ENCODE results near the gene ZNF805.
"Not testable (repeated sequence)": the region's sequence is repeated elsewhere in the genome, so short reads cannot be mapped to it uniquely, and the experiment has no call there.

The ZNF805 gene

GRCh38 chr19:57233207-57233606 is 7.2 kb upstream of the ZNF805 start:
- DNase-seq (ENCODE audit: low read depth, low spot score): no peak
- no peak overlapping the region for H3K27ac ChIP-seq (ENCODE audit: low read length)
- no peak overlapping the region for H3K4me3 ChIP-seq (ENCODE audit: low read length)
- no peaks in the 10 kb centered on the region for H3K36me3 ChIP-seq (ENCODE audit: control insufficient read depth, insufficient read depth, low read length)
- H3K4me1 ChIP-seq (ENCODE audit: control insufficient read depth, insufficient read depth, low read length): 0 out of 2 replicates have a peak, but pooled peaks cover 2% of the 10 kb centered on the region
- H3K27me3 ChIP-seq (ENCODE audit: control insufficient read depth, insufficient read depth, low read length): no peaks in the 10 kb centered on the region
- no CpG with 5 or more reads among the region's 1 CpG for WGBS (ENCODE audit: insufficient coverage, insufficient read length)
- H3K9me3 ChIP-seq (ENCODE audit: control insufficient read depth, insufficient read depth, low read length): no peaks in the 10 kb centered on the region

- Histone ChIP-seq H3K4me3 (ENCODE audit: low read length) (peak overlapping the region; percentile 97), H3K27ac (ENCODE audit: low read length) (no peak overlapping the region), H3K9me3 (ENCODE audit: control insufficient read depth, insufficient read depth, low read length) (no peaks in the 10 kb centered on the region), H3K27me3 (ENCODE audit: control insufficient read depth, insufficient read depth, low read length) (no peaks in the 10 kb centered on the region), H3K36me3 (ENCODE audit: control insufficient read depth, insufficient read depth, low read length) (0 out of 2 replicates have a peak, but pooled peaks cover 3% of the 10 kb centered on the region), H3K4me1 (ENCODE audit: control insufficient read depth, insufficient read depth, low read length) (no peaks in the 10 kb centered on the region; the same call in 1 of the 2 replicates)
- no peak for DNase-seq (ENCODE audit: low read depth, low spot score)
- no CpG with 5 or more reads among the region's 12 CpGs for WGBS (ENCODE audit: insufficient coverage, insufficient read length)
Observed at GRCh38 chr19:57239982-57240310, 486 bp upstream of the ZNF805 start.

- Histone ChIP-seq H3K27ac (ENCODE audit: low read length) (no peak overlapping the region), H3K36me3 (ENCODE audit: control insufficient read depth, insufficient read depth, low read length) (0 out of 2 replicates have a peak, but pooled peaks cover 3% of the 10 kb centered on the region), H3K9me3 (ENCODE audit: control insufficient read depth, insufficient read depth, low read length) (no peaks in the 10 kb centered on the region), H3K4me3 (ENCODE audit: low read length) (peak overlapping the region; percentile 97; the same call in 1 of the 2 replicates), H3K4me1 (ENCODE audit: control insufficient read depth, insufficient read depth, low read length) (no peaks in the 10 kb centered on the region; the same call in 1 of the 2 replicates), H3K27me3 (ENCODE audit: control insufficient read depth, insufficient read depth, low read length) (no peaks in the 10 kb centered on the region)
- no CpG with 5 or more reads among the region's 7 CpGs for WGBS (ENCODE audit: insufficient coverage, insufficient read length)
- DNase-seq (ENCODE audit: low read depth, low spot score): no peak
Observed at GRCh38 chr19:57241176-57241575, 744 bp downstream of the ZNF805 start.

GRCh38 chr19:57242821-57243220 is 2.4 kb downstream of the ZNF805 start:
- Histone ChIP-seq H3K36me3 (ENCODE audit: control insufficient read depth, insufficient read depth, low read length) (0 out of 2 replicates have a peak, but pooled peaks cover 8% of the 10 kb centered on the region), H3K27ac (ENCODE audit: low read length) (no peak overlapping the region)
- DNase-seq (ENCODE audit: low read depth, low spot score): no peak

GRCh38 chr19:57244513-57244912 is 4.1 kb downstream of the ZNF805 start:
- Histone ChIP-seq H3K27ac (ENCODE audit: low read length) (no peak overlapping the region), H3K4me3 (ENCODE audit: low read length) (no peak overlapping the region), H3K36me3 (ENCODE audit: control insufficient read depth, insufficient read depth, low read length) (peaks cover 8% of the 10 kb centered on the region; the same call in 1 of the 2 replicates), H3K9me3 (ENCODE audit: control insufficient read depth, insufficient read depth, low read length) (no peaks in the 10 kb centered on the region), H3K4me1 (ENCODE audit: control insufficient read depth, insufficient read depth, low read length) (no peaks in the 10 kb centered on the region; the same call in 1 of the 2 replicates), H3K27me3 (ENCODE audit: control insufficient read depth, insufficient read depth, low read length) (no peaks in the 10 kb centered on the region)
- DNase-seq (ENCODE audit: low read depth, low spot score): no peak
- WGBS (ENCODE audit: insufficient coverage, insufficient read length): no CpG with 5 or more reads among the region's 5 CpGs

More at GRCh38 chr19:57242821-57243220, 2.4 kb downstream of the ZNF805 start:
- Histone ChIP-seq H3K27me3 (ENCODE audit: control insufficient read depth, insufficient read depth, low read length) (no peaks in the 10 kb centered on the region), H3K9me3 (ENCODE audit: control insufficient read depth, insufficient read depth, low read length) (no peaks in the 10 kb centered on the region), H3K4me3 (ENCODE audit: low read length) (no peak overlapping the region), H3K4me1 (ENCODE audit: control insufficient read depth, insufficient read depth, low read length) (no peaks in the 10 kb centered on the region; the same call in 1 of the 2 replicates)
- no CpG with 5 or more reads among the region's 5 CpGs for WGBS (ENCODE audit: insufficient coverage, insufficient read length)

- H3K27ac ChIP-seq (ENCODE audit: low read length): no peak overlapping the region
- no peaks in the 10 kb centered on the region; the same call in 1 of the 2 replicates for H3K4me1 ChIP-seq (ENCODE audit: control insufficient read depth, insufficient read depth, low read length)
- H3K36me3 ChIP-seq (ENCODE audit: control insufficient read depth, insufficient read depth, low read length): peaks cover 8% of the 10 kb centered on the region
- no CpG with 5 or more reads among the region's 5 CpGs for WGBS (ENCODE audit: insufficient coverage, insufficient read length)
- no peaks in the 10 kb centered on the region for H3K27me3 ChIP-seq (ENCODE audit: control insufficient read depth, insufficient read depth, low read length)
- no peaks in the 10 kb centered on the region for H3K9me3 ChIP-seq (ENCODE audit: control insufficient read depth, insufficient read depth, low read length)
- DNase-seq (ENCODE audit: low read depth, low spot score): no peak
- H3K4me3 ChIP-seq (ENCODE audit: low read length): no peak overlapping the region
Observed at GRCh38 chr19:57245066-57245465, 4.6 kb downstream of the ZNF805 start.

GRCh38 chr19:57245959-57246358 is 5.5 kb downstream of the ZNF805 start:
- Histone ChIP-seq H3K36me3 (ENCODE audit: control insufficient read depth, insufficient read depth, low read length) (peaks cover 8% of the 10 kb centered on the region), H3K4me1 (ENCODE audit: control insufficient read depth, insufficient read depth, low read length) (no peaks in the 10 kb centered on the region; the same call in 1 of the 2 replicates), H3K9me3 (ENCODE audit: control insufficient read depth, insufficient read depth, low read length) (no peaks in the 10 kb centered on the region), H3K27ac (ENCODE audit: low read length) (no peak overlapping the region), H3K4me3 (ENCODE audit: low read length) (no peak overlapping the region), H3K27me3 (ENCODE audit: control insufficient read depth, insufficient read depth, low read length) (no peaks in the 10 kb centered on the region)
- DNase-seq (ENCODE audit: low read depth, low spot score): no peak
- WGBS (ENCODE audit: insufficient coverage, insufficient read length): no CpG with 5 or more reads among the region's 6 CpGs

- WGBS (ENCODE audit: insufficient coverage, insufficient read length): no CpG with 5 or more reads among the region's 6 CpGs
- no peak for DNase-seq (ENCODE audit: low read depth, low spot score)
- Histone ChIP-seq H3K36me3 (ENCODE audit: control insufficient read depth, insufficient read depth, low read length) (peaks cover 8% of the 10 kb centered on the region), H3K27me3 (ENCODE audit: control insufficient read depth, insufficient read depth, low read length) (no peaks in the 10 kb centered on the region), H3K4me3 (ENCODE audit: low read length) (no peak overlapping the region), H3K9me3 (ENCODE audit: control insufficient read depth, insufficient read depth, low read length) (no peaks in the 10 kb centered on the region), H3K27ac (ENCODE audit: low read length) (no peak overlapping the region), H3K4me1 (ENCODE audit: control insufficient read depth, insufficient read depth, low read length) (no peaks in the 10 kb centered on the region)
Observed at GRCh38 chr19:57248646-57249045, 8.2 kb downstream of the ZNF805 start.

GRCh38 chr19:57249329-57249728 is 8.9 kb downstream of the ZNF805 start:
- Histone ChIP-seq H3K27ac (ENCODE audit: low read length) (no peak overlapping the region), H3K4me3 (ENCODE audit: low read length) (no peak overlapping the region), H3K27me3 (ENCODE audit: control insufficient read depth, insufficient read depth, low read length) (no peaks in the 10 kb centered on the region), H3K36me3 (ENCODE audit: control insufficient read depth, insufficient read depth, low read length) (peaks cover 5% of the 10 kb centered on the region), H3K4me1 (ENCODE audit: control insufficient read depth, insufficient read depth, low read length) (no peaks in the 10 kb centered on the region), H3K9me3 (ENCODE audit: control insufficient read depth, insufficient read depth, low read length) (no peaks in the 10 kb centered on the region)
- no peak for DNase-seq (ENCODE audit: low read depth, low spot score)
- WGBS (ENCODE audit: insufficient coverage, insufficient read length): no CpG with 5 or more reads among the region's 1 CpG

- not testable (repeated sequence) for DNase-seq (ENCODE audit: low read depth, low spot score); H3K4me3 ChIP-seq (ENCODE audit: low read length); H3K27me3 ChIP-seq (ENCODE audit: control insufficient read depth, insufficient read depth, low read length); H3K27ac ChIP-seq (ENCODE audit: low read length); H3K4me1 ChIP-seq (ENCODE audit: control insufficient read depth, insufficient read depth, low read length); H3K9me3 ChIP-seq (ENCODE audit: control insufficient read depth, insufficient read depth, low read length); H3K36me3 ChIP-seq (ENCODE audit: control insufficient read depth, insufficient read depth, low read length)
- WGBS (ENCODE audit: insufficient coverage, insufficient read length): no CpG with 5 or more reads among the region's 11 CpGs
Observed at GRCh38 chr19:57253767-57254166, 13.3 kb downstream of the ZNF805 start.

GRCh38 chr19:57262044-57262443 is 21.6 kb downstream of the ZNF805 start:
- no peaks in the 10 kb centered on the region for H3K36me3 ChIP-seq (ENCODE audit: control insufficient read depth, insufficient read depth, low read length)
- no peak for DNase-seq (ENCODE audit: low read depth, low spot score)
- WGBS (ENCODE audit: insufficient coverage, insufficient read length): no CpG with 5 or more reads among the region's 3 CpGs
- no peaks in the 10 kb centered on the region for H3K4me1 ChIP-seq (ENCODE audit: control insufficient read depth, insufficient read depth, low read length)
- no peaks in the 10 kb centered on the region for H3K27me3 ChIP-seq (ENCODE audit: control insufficient read depth, insufficient read depth, low read length)
- H3K9me3 ChIP-seq (ENCODE audit: control insufficient read depth, insufficient read depth, low read length): no peaks in the 10 kb centered on the region
- no peak overlapping the region for H3K4me3 ChIP-seq (ENCODE audit: low read length)
- H3K27ac ChIP-seq (ENCODE audit: low read length): no peak overlapping the region
